GM12891 (cell line): ENCODE measurements around the gene RBM41.

Experiments
- DNase-seq: peaks from one replicate; pipeline ENCODE4 v3.0.0; 2011; ENCODE audit warnings: low spot score; ENCODE audit not compliant: insufficient read length
- FAIRE-seq: peaks from 2 replicates; lab custom pipeline; 2011; peaks lifted over from hg19 to GRCh38; lab: Jason Lieb, UNC
- PAX5 ChIP-seq: IDR thresholded peaks from 2 replicates; pipeline ENCODE4 v1.6.1; 2011; ENCODE audit warnings: low read length, moderate library complexity, mild to moderate bottlenecking; ENCODE audit not compliant: insufficient read depth, severe bottlenecking
- POLR2A ChIP-seq: IDR thresholded peaks from 2 replicates; pipeline ENCODE4 v1.6.1; 2011; ENCODE audit warnings: low read depth, low read length, control low read depth
- POLR2AphosphoS5 ChIP-seq: IDR thresholded peaks from 2 replicates; pipeline ENCODE4 v1.6.1; 2011; ENCODE audit warnings: low read depth, low read length, control low read depth
- POU2F2 ChIP-seq: IDR thresholded peaks from 2 replicates; pipeline ENCODE4 v1.6.1; 2011; ENCODE audit warnings: low read depth, mild to moderate bottlenecking, control low read depth, low read length, moderate library complexity
- SPI1 ChIP-seq: IDR thresholded peaks from 2 replicates; pipeline ENCODE4 v1.6.1; 2011; ENCODE audit warnings: low read depth, low read length, control low read depth
- TAF1 ChIP-seq: IDR thresholded peaks from 2 replicates; pipeline ENCODE4 v1.6.1; 2011; ENCODE audit warnings: low read depth, low read length, control low read depth

RBM41 gene

GRCh38 chrX:107029752-107030151, 88.9 kb downstream of the RBM41 start:
- DNase-seq (no peak), FAIRE-seq (no peak)
- no peak for TF ChIP-seq SPI1
- no peak for TF ChIP-seq TAF1
- TF ChIP-seq POLR2AphosphoS5, result no peak
- no peak for TF ChIP-seq POLR2A
- TF ChIP-seq PAX5, result no peak
- no peak for TF ChIP-seq POU2F2

- no peak for TF ChIP-seq TAF1
- TF ChIP-seq PAX5, result no peak
- no peak for TF ChIP-seq POLR2AphosphoS5
- no peak for TF ChIP-seq POLR2A
- no peak for TF ChIP-seq POU2F2
- TF ChIP-seq SPI1, result no peak
- DNase-seq (no peak), FAIRE-seq (no peak)
Measured at GRCh38 chrX:107025545-107025944, 93.1 kb downstream of the RBM41 start.

- TF ChIP-seq SPI1 (no peak), POU2F2 (no peak), PAX5 (no peak), TAF1 (no peak), POLR2A (no peak)
- DNase-seq (no peak), FAIRE-seq (no peak)
Measured at GRCh38 chrX:107014936-107015335, 103.7 kb downstream of the RBM41 start.
